Measurements from ENCODE around the gene RSPRY1. TPM values are rescaled to one million over a fixed set of nuclear protein-coding genes. Genes with fewer than 3 reads are reported as not detected.
"Not testable (repeated sequence)": the region's sequence is repeated elsewhere in the genome, so short reads cannot be mapped to it uniquely, and the experiment has no call there.

RSPRY1 gene
- total RNA-seq, 1 donor: 64.8 TPM

DNA sequence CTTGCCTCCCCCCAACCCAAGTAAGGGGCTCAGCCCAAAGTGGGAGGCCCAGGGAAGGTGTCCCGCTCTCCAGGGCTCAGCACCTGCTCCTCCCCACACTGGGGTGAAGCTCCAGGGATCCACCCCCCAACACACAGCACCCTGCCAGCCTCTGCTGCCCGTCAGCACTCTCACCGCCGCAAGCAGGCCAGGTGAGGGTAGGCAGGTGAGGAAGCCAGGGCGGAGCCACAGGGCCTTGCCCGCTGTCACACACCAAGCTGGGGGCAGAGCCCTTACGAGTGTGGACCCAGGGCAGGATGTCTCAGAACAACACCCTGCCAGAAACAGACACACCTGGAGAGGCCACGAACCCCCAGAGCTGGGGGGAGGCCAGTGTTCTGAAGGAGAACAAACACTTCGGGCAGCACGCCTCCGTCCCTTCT lies 78.8 kb downstream of the RSPRY1 start:
- no peak for DNase-seq (ENCODE audit: low read depth)
- TF ChIP-seq, protein P1, sequence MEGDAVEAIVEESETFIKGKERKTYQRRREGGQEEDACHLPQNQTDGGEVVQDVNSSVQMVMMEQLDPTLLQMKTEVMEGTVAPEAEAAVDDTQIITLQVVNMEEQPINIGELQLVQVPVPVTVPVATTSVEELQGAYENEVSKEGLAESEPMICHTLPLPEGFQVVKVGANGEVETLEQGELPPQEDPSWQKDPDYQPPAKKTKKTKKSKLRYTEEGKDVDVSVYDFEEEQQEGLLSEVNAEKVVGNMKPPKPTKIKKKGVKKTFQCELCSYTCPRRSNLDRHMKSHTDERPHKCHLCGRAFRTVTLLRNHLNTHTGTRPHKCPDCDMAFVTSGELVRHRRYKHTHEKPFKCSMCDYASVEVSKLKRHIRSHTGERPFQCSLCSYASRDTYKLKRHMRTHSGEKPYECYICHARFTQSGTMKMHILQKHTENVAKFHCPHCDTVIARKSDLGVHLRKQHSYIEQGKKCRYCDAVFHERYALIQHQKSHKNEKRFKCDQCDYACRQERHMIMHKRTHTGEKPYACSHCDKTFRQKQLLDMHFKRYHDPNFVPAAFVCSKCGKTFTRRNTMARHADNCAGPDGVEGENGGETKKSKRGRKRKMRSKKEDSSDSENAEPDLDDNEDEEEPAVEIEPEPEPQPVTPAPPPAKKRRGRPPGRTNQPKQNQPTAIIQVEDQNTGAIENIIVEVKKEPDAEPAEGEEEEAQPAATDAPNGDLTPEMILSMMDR (IDR thresholded peaks at IDR 0.05; ENCODE audit: insufficient read depth, low read depth, low read length): no peak
- H3K4me3 ChIP-seq (ENCODE audit: low read depth, low read length): no peak overlapping the region

DNA sequence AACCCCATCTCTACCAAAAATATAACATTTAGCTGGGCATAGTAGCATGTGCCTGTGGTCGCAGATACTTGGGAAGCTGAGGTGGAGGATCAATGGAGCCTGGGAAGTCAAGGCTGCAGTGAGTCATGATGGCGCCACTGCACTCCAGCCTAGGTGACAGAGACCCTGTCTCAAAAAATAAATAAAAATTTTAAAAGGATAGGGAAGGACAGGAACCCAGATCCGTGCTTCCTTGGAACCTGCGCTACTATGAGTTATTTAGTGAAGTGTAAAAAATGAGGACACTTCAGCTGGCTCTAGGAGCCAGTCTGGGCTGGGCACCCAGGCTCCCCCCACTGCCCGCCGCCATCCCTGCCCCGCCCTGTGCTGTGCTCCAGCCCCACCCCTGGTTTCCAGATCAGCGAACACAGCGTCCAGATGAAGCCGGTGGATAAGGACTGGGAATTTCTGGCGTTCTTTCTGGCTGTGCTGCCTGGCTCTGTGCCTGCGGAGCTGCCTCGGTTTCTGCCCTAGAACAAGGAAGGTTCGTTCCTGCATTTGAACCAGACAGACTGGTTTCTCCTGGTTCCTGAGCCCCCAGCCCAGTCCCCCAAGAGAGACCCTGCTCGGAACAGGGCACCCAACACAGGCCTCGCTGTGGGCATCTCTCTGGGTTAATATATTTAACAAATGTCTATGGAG lies 79.9 kb downstream of the RSPRY1 start:
- DNase-seq (ENCODE audit: low read depth): peak; percentile 73

DNA sequence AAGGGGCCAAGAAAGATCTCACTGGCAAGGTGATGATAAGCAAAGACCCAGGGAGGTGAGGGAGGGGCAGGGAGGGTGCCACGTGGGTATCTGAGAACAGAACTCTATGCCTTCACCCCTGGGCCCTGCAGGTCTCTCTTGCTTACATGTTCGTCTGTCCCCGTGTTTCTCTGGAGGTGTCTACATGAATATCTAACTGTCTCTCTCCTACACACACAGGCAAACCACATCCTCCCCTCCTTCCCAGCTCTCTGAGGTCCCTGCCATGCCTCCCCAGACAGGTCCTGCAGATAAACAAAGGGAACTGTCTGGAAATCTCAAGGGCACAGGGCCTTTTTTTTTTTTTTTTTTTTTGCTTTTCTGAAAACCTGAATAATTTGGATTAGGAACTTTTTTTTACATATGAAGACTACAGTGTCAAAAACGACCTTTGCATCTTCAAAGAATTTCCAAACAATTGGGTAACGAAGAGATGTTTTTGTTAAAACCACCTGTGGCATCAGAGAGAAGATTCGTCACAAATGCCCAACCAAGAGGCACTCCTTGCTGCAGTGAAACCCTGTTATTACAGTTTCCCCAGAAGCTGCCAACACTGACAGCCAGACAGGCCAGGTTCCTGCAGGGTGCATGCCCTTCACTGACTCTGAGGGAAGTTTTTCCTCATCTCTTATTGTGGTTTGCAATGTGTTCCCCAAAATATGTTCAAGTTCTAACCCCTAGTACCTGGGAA lies 80.6 kb downstream of the RSPRY1 start:
- no peak overlapping the region for H3K4me3 ChIP-seq (ENCODE audit: low read depth, low read length)
- peak; percentile 18 for DNase-seq (ENCODE audit: low read depth)

More for the DNA sequence above, 79.9 kb downstream of the RSPRY1 start:
- TF ChIP-seq, protein P1 (IDR thresholded peaks at IDR 0.05; ENCODE audit: insufficient read depth, low read depth, low read length): no peak
- H3K4me3 ChIP-seq (ENCODE audit: low read depth, low read length): no peak overlapping the region

DNA sequence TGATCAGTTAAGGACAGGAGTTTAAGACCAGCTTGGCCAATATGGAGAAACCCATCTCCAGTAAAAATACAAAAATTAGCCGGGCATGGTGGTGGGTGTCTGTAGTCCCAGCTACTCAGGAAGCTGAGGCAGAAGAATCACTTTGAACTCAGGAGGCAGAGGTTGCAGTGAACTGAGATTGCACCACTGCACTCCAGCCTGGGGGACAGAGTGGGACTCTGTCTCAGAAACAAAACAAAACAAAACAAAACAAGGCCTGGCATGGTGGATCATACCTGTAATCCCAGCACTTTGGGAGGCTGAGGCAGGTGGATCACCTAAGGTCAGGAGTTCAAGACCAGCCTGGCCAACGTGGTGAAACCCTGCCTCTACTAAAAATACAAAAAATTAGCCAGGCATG lies 81.2 kb downstream of the RSPRY1 start:
- not testable (repeated sequence) for DNase-seq (ENCODE audit: low read depth); H3K4me3 ChIP-seq (ENCODE audit: low read depth, low read length)

More for the DNA sequence above, 80.6 kb downstream of the RSPRY1 start:
- TF ChIP-seq, protein P1 (IDR thresholded peaks at IDR 0.05; ENCODE audit: insufficient read depth, low read depth, low read length): no peak

DNA sequence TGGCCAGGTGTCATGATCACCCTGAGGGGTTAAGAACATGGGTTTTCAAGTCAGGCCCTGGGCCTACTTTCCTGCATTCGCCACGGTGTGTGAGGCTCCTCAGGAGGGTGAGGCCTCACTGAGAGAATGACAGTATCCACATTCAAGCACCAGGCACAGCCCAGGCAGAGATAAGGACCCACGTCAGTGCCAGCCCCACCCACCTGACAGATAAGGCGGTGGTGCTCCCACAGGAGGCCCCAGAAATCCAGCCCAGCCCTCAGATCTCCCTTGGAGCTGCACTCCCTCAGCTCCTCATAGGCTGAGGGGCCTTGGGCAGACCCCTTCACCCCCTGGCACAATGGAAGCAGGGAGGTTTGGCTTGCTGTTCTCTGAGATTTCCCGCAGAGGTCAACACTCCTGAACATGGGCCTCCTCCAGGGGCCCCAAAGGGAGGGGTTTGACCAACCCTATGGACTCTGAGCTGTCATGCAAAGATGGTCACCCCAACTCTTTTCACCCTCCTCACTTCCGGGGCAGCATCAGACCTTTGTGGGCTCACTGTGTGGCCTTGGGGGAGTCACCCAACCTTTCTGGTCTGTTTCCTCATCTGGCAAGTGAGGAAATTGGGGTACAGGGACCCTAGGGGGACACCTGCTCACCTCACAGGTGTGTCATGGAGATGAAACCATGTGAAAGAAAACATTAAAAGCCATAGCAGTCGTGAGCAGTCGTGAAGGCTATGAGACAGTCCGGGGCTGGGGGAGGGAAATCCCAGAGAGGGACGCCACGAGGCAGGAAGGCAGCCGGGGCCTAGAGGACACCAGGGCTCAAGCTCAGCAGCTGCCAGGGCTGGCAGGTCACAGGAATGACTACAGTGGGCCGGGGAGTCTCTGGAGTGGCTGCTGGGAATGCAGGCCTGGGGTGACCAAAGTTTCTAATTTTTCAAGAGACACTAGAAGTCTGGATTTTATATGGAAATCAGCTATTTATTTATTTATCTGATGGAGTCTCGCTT lies 83.0 kb downstream of the RSPRY1 start:
- H3K4me3 ChIP-seq (ENCODE audit: low read depth, low read length): no peak overlapping the region
- DNase-seq (ENCODE audit: low read depth): peak; percentile 86
- TF ChIP-seq, protein P1 (IDR thresholded peaks at IDR 0.05; ENCODE audit: insufficient read depth, low read depth, low read length): no peak

DNA sequence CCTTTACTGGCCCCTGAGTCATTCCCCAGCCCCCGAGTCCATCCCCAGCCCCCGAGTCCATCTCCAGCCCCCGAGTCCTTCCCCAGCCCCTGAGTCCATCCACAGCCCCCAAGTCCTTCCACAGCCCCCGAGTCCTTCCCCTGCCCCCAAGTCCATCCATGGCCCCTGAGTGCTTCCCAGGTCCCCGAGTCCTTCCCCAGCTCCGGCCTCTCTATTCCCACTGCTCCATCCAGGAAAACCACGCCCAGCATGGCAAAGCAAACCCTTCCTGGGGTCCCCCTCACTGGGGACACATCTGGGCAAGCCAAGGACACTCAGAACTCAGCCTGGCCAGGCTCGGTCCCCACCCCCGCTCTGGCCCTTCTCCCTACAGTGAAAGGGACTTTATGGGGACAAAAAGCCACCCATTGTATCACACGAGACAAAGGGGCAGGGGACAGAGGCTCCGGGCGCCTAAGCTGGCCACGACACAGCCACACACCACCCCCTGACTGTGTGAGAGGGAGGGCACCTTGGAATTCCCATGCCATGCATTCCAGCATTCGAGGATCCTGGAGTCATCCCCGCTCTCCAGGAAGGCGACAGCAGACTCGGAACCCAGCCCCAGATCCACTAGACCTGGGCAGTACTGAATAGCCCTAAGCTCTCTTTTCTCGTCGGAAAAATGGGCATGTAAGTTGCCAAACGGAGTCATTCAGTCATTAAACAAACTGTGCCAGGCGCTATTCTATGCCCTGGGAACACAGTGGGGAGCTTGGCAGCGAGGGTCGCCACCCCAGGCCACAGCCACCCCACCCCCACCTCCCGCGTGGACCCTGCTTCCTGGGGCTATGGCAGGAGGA lies 84.3 kb downstream of the RSPRY1 start:
- TF ChIP-seq, protein P1 (IDR thresholded peaks at IDR 0.05; ENCODE audit: insufficient read depth, low read depth, low read length): no peak
- no peak overlapping the region for H3K4me3 ChIP-seq (ENCODE audit: low read depth, low read length)
- no peak for DNase-seq (ENCODE audit: low read depth)
